ENCODE results near the gene DSP.

Gene DSP, protein sequence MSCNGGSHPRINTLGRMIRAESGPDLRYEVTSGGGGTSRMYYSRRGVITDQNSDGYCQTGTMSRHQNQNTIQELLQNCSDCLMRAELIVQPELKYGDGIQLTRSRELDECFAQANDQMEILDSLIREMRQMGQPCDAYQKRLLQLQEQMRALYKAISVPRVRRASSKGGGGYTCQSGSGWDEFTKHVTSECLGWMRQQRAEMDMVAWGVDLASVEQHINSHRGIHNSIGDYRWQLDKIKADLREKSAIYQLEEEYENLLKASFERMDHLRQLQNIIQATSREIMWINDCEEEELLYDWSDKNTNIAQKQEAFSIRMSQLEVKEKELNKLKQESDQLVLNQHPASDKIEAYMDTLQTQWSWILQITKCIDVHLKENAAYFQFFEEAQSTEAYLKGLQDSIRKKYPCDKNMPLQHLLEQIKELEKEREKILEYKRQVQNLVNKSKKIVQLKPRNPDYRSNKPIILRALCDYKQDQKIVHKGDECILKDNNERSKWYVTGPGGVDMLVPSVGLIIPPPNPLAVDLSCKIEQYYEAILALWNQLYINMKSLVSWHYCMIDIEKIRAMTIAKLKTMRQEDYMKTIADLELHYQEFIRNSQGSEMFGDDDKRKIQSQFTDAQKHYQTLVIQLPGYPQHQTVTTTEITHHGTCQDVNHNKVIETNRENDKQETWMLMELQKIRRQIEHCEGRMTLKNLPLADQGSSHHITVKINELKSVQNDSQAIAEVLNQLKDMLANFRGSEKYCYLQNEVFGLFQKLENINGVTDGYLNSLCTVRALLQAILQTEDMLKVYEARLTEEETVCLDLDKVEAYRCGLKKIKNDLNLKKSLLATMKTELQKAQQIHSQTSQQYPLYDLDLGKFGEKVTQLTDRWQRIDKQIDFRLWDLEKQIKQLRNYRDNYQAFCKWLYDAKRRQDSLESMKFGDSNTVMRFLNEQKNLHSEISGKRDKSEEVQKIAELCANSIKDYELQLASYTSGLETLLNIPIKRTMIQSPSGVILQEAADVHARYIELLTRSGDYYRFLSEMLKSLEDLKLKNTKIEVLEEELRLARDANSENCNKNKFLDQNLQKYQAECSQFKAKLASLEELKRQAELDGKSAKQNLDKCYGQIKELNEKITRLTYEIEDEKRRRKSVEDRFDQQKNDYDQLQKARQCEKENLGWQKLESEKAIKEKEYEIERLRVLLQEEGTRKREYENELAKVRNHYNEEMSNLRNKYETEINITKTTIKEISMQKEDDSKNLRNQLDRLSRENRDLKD (N-terminal part only)

DNA sequence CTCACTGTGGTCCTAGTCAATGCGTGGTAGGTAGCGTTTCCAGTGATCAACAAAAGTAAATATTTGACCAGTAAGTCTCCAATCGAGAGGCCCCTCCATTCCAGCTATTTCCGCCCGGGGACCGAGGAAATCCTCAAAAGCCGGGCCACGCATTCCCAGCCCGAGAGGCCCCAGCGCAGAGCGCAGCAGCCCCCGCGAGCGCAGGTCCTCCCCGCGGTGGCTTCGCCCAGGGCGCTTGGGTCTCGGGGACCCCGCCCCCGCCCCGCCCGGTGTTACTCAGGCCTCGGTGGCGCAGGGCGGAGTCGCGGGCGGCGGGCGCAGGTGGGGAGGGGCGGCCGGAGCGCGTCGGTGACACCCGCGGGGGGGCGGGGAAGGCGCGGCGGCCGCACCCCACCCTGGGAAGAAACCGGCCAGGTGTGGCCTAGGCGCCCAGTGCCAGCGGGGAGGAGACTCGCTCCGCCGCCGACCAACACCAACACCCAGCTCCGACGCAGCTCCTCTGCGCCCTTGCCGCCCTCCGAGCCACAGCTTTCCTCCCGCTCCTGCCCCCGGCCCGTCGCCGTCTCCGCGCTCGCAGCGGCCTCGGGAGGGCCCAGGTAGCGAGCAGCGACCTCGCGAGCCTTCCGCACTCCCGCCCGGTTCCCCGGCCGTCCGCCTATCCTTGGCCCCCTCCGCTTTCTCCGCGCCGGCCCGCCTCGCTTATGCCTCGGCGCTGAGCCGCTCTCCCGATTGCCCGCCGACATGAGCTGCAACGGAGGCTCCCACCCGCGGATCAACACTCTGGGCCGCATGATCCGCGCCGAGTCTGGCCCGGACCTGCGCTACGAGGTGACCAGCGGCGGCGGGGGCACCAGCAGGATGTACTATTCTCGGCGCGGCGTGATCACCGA lies at the start of gene DSP:
Gene DSP (plus strand): TSS at position 497 of the 890 bp plus-strand sequence. CDS start 245 bp downstream, at position 742.
- DNase-seq: no peak

DNA sequence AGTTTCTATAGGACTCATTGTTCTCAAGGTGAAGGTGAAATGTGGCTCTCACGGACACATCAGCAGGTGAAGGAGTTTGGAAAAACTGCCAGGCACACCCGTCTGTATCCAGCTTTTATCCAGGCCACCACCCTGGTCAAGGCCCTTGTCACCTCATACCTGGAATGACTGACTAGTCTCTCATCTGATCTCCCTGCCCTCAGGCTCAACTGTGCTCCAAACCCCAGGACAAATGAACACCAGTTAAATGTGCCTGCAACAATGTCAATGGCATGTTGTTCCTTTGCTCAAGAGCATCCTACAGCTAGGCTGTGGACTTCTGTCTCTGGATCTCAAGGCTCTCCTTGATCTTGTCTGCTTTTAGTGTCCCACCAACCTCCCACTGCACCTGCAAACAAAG lies 47.6 kb upstream of the DSP start:
- DNase-seq: no peak

DNA sequence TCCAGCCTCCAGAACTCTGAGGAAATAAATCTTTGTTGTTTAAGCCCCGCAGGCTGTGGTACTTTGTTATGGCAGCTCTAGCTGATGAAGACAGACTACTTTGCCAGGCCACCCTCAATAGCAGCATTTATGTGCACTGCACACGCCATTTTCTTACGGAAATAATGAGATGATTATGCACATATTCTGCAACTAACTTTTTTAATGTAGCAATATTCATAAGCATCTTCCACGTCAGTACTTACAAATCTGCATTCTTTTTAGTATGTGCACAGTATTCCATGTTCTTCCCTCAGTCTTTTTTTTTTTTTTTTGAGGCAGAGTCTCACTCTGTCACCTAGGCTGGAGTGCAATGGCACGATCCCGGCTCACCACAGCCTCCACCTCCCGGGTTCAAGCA lies 46.8 kb upstream of the DSP start:
- DNase-seq: no peak

DNA sequence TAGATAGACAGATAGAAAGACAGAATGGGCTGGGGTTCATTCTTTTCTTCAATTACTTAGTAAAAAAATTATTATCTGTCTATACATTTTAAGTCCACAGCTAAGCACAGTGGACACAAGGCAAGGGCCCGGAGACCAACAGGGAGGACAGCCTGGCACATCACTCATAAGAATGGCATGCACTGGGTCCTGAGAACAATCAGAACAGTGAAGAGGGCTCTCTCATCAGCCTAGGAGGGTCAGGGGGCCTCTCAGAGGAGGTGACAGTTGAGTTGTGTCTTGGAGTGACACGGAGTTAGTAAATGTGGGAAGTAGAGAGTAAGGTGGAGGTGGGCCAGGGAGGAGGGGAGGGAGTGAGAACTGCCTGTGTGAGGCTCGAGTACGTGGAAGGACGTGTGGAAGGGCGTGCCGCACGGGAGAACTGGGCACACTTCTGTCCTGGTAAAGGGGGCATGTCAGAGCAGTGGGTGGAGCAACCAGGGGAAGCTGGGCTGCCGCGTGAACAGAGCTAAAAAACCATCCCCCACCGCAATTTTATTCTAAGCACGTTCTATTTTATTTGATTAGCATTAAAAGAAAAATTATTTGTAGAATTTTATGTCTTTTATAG lies 45.1 kb upstream of the DSP start:
- DNase-seq: no peak

DNA sequence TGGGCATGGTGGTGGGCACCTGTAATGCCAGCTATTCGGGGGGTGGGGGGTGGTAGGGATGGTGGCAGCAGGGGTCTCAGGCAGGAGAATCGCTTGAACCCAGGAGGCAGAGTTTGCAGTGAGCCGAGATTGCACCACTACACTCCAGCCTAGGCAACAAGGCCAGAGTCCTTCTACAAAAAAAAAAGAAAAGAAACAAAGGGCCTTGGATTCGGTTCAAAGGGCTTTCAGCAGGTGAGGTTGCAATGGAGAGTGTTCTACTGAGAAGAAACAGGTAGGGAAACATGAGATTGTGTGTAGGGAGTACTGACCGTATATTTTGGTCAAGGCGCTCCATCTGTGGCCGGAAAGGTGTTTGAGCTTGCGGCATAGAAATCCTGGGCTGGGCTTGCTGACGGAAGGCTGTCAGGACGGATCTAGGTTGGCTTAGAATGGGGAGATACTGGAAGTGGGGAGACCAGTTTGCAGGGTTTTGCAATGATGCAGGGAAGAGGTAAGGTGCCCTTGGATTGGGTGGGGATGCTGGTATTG lies 40.7 kb upstream of the DSP start:
- no peak for DNase-seq

DNA sequence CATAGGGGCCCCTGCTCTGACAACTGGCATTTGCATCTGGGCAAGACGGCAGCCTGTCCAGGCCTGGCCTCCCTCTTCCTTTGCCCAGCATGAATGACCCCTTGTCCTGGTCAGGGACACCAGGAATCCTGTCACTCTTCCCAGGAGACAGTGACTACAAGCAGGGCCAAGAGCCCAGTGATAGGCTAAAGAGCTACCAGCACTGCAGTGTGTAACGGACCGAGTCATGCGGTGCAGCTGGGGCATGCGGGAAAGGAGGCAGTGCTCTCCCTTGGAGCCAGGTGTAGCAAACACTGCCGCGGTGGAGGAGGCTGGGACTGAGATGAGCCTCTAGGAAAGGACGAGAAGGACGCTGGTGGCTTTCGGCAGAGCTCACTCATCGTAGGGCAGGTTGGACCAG lies 38.7 kb upstream of the DSP start:
- DNase-seq: no peak

DNA sequence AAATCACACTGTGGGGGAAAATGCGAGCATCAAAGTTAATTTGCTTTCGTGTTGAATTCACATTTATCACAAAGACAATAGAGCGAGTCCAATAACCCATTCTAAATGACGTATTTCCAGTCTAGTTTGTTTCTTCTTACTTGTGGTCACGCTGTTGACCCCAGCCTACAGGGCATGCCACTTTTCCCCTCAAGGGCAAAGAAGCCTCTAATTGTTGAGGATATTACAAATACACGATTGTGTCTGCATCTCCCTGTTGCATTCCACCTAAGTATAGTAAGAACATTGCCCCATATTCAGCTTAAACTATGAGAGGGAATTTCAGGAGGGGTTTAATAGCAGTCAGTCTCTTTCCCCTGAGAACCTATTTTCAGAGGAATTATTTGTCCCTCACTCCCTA lies 37.4 kb upstream of the DSP start:
- no peak for DNase-seq

DNA sequence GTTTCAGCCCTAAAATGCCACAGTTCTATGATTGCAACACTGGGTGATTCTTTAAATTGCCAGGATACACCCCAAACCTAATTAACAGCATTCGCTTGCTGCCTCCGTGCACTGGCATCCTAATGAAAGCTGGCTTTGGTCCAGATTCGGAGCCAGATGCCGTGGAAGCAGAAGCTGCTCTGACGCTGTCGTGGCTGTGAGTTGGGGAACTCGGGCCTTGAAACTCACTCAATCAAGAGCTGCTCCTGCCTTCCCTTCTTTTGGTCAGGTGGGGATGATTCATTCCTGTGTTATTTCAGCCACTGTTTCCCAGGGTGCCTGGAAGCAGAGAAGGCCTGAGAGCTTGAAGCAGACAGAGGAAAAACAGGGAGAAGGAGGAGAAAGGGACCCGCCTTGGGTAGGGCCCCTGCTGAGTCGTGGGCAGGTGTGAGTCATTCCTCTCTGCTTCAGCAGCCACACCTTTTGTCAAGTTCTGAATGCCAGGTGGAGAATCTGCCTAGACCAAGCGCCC lies 36.2 kb upstream of the DSP start:
- DNase-seq: peak; percentile 29 to 70

DNA sequence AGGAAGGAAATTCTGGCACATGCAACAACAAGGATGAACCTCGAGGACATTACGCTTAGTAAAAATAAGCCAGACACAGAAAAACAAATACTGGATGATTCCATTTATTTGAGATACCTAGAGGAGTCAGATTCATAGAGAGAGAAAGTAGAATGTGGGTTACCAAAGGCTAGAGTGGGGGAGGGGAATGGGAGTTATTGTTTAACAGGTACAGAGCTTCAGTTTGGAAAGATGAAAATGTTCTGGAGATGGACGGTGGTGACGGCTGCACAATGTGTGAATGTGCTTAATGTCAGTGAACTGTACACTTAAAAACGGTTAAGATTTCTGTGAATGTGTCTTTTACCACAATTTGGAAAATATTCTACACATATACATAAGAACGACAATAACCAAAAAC lies 33.9 kb upstream of the DSP start:
- no peak for DNase-seq

DNA sequence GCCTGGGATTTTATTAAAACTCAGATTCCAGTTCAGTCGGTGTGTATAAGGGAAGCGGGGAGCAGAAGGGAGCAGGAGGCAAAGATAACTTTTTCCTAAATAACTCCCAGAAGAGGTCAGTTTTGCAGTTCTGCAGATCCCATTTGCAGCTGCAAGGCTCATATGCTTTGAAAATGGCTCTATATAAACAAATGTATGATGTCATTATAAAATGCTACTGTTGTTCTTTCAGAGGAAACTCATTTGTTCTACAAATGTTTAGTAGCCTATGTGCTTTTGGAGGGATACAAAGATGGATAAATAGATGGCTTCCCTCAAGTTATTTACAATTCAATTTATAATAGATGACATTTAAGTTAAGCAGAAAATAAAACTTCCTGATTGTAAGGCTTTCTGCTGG lies 29.2 kb upstream of the DSP start:
- no peak for DNase-seq

DNA sequence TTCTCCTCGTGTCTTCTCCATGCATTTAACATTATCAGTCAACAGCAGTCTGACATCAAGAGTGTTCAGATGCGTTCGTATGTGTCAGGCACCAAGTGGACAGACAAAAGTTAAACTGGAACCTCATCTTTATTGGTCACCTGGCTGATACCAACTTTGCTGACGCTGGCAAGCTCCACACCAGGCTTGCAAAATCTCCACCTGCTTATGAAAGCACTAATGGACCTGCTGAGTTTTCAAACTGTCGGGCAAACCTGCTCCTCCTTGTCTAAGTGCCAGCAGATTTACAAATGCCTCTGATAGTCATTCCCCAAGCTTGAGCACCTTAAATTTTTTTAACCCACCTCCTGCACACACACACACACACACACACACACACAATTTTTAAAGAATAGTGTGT lies 27.9 kb upstream of the DSP start:
- no peak for DNase-seq

DNA sequence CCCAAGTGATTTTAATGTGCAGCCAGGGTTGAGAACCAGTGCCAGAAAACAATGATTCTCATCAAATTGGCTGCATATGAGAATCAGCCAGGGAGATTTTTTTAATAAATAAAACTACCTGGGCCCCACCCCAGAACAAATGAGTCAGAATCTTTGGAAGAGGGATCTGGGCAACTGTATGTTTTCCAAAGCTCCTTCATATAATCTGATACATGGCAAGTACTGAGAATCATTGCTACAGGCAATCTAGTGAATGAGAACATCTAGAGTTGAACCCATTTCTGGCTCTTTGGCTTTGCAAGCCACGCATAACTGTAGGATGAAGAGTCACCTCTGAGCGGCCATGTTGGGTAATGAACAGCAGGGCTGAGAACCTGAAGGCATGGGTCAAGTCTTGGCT lies 26.1 kb upstream of the DSP start:
- no peak for DNase-seq

DNA sequence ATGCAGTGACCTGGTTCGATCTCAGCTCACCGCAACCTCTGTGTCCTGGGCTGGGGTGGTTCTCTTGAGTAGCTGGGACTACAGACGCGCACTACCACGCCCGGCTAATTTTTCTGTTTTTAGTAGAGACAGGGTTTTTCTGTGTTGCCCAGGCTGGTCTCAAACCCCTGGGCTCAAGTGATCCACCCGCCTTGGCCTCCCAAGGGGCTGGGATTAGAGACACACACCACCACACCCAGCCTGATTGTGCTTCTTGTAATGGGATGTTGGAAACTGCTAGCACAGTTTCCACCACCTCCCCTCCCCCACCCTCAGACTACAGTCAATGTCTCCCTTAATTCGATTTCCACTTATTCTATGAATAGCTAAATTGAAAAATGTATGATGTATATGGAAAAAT lies 22.6 kb upstream of the DSP start:
- DNase-seq: no peak

DNA sequence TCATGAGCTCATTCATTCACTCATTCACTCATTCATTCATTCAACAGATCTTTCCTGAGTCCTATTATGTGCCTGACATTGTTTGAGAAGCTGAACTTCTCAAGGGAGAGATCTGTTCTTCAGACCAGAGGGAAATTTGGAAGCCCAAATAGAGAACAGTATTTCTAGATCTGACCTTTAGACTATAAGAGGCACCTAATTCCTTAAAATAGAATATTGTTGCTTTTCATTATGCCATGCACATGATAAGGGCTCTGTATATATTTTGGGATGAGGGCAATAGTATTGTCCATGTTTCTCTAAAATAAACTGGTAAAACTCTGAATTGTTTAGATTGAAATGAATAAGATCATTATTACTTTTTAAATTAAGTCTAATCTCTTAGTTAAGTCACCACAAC lies 18.6 kb upstream of the DSP start:
- DNase-seq: no peak

DNA sequence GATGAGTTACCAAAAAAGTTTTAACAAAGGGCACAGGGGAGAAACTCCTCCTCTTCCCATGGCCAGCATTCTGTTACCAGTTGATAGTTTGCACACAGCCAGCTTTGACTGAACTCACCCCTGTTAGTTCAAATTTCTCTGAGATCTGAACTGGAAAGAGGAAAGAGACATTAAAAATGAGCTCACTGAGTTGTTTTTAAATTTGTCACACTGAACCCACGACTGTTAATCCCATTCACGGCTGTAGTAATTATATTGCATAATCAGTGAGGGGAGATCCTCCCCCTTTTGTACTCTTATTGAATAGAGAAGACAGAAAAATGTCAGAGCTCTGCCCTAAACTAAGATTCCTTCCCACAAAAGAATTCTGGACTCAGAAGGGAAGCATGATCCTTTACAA lies 17.5 kb upstream of the DSP start:
- DNase-seq: no peak

DNA sequence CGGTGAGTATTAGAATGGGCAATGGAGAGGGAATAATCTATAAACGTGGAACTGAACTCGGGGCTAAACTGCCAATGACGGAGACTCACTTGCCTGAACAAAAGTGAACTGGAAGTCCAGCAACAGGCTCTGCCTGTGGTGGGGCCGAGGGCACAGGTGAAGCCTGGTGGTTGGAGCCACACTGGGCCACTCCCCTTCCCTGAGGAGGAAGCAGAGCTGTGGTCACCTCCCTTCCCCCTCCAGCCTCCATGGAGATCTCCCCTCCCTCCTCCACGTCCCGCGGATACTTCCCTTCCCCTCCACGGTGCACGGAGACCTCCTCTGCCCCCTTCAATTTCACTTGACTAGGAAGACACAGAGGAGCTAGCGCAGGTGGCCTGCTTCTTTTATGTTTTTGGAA lies 14.7 kb upstream of the DSP start:
- no peak for DNase-seq

DNA sequence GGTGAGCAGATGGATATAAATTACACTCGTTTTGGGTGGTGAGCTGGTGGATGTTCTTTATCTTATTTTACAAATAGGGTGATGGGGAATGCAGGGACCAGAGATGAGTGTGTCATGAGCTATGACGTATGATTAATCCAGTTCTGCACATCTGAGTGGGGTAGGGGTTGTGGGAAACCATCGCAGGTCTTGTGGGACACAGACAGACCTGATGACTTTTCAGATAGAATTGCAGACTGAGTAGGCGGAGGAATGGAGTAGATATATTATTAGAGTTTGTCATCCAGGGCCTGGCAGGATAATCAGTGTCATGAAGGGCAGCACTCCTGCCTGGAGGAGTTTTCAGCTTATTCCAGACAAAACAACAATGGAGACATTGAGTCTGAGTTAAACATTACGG lies 12.9 kb upstream of the DSP start:
- DNase-seq: no peak

DNA sequence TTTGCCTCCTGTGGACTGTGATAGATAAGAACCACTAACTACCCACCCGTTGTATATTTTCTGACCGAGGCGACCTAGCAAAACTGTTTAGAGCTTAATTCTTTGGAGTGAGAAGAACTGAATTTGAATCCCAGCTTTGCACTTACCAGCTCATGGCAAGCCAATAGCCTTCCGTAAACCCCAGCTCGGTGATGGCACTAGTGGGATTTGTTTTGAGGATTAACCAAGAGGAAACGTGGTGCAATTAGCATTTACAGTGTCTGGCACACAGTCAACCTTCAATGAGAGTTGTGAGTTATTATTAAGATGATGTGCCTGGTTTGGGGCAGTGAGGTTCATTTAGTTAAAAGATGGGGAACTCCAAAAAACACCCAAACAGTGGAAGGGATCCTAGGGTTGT lies 12.3 kb upstream of the DSP start:
- DNase-seq: no peak

DNA sequence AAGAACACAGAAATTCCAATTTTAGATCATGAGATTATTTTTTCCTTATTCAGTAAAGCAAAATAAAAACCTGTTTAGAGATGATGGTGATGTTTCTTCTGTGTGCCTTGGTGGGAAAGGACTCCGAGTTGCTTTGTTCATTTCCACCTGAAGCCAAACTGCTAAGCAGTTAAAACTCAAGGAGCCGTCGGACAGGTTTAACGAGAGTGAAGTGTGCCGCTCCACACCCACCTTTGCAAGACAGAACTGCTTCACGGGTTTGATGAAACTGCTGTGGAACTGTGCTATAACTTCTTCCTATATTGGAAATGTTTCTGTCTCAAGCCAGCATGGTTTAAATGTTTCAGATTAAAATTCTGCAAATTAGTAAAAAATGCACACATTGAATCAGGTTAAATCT lies 9.2 kb upstream of the DSP start:
- DNase-seq: no peak

DNA sequence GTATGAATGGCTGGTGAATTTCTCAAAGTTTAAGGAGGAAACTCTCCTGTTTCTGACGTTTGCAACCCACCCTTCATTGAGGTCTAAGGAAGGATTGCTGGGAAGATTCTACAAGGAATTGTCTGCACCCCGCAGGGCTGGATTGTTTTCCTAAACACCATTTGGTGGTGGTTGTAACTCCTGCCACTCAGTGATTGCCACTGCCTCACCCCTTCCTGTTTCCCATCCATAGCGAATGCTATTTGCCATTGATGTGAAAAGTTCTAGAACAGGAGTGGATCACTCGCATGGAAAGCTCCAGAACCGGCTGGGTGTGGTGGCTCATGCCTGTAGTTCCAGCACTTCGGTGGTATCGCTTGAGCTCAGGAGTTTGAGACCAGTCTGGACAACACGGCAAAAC lies 8.7 kb upstream of the DSP start:
- no peak for DNase-seq

DNA sequence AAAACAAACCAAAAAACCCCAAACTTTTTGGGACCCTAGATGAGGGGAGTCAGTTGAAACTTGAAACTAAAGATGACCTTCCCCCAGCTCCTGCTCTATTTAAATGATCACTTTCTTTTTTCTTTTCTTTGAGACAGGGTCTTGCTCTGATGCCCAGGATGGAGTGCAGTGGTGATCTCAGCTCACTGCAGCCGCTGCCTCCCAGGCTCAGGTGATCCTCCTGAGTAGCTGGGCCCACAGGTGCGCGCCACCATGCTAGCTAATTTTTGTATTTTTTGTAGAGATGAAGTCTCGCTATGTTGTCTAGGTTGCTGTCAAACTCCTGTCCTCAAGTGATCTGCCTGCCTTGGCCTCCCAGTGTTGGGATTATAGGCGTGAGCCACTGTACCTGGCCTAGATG lies 7.3 kb upstream of the DSP start:
- DNase-seq: no peak

DNA sequence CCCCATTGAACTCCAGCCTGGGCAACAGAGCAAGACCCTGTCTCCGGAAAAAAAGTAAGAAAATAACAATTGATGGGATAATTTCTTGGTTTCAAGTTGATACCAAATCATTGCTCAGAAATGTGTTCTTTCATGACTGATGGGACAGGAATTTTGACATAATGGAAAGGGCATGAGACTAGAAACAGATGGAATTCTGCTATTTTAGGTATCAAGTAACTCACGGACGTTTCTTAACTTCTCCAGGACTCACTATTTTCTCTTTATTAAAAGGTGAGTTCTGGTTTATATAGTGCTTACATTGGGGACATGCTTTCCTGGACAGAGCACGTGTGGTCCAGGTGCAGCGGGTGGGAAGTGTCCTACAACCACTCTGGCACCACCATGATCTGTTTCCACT lies 6.0 kb upstream of the DSP start:
- DNase-seq: no peak

All from SW 1271 (cell line).